ENCODE data around the gene MMAB.

The MMAB gene

DNA sequence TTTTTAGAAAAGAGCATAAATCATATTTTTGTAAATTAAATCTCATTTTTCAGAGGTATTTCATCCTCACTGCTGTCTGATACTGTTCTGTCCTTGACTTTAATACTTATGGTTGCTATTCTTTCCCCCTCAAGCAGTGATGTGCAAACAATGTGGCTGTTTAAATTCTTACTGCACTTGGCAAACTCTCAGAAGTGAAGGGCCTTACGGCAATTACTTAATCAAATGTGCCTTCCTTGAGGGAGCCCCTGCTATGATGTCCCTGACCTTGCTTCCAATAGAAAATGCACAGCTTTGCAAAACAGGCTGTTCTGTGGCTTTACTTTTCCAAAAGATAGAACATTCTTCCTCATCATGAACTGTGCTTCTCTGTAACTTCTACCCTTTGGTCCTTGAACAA is 60.7 kb downstream of the MMAB start:
- DNase-seq (ENCODE audit: low spot score) = no peak

DNA sequence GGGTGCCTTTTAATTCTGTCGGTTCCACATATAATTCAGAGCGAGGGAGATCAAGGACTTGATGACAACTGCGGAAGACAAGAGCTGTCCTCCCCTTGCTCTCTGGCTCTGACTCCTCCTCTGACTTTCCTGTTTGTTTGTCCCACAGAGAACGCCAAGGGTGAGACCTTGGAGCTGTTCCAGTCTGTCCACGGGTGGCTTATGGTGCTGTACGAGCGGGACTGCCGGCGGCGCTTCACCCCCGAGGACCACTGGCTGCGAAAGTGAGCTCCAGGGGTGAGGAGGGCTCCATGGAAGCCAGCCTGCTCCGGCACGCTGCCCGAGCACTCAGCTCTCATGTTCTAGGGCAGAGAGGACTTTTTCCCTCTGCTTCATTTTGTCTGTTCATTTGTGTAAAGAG is 63.1 kb downstream of the MMAB start:
- DNase-seq (ENCODE audit: low spot score) = no peak

- no peak for DNase-seq (ENCODE audit: low spot score)
These were observed 69.2 kb downstream of the MMAB start for GRCh38 chr12:109504068-109504467.

Measured in AG20443 (cell line).